ENCODE data around the gene CEP112. TPM values are rescaled to one million over a fixed set of nuclear protein-coding genes. Genes with fewer than 3 reads are reported as not detected.

CEP112 gene
- polyA plus RNA-seq, 1 donor (not counting 4 experiments of a cell fraction or from before 2014, with no cell fraction given): 2.6 TPM

DNA sequence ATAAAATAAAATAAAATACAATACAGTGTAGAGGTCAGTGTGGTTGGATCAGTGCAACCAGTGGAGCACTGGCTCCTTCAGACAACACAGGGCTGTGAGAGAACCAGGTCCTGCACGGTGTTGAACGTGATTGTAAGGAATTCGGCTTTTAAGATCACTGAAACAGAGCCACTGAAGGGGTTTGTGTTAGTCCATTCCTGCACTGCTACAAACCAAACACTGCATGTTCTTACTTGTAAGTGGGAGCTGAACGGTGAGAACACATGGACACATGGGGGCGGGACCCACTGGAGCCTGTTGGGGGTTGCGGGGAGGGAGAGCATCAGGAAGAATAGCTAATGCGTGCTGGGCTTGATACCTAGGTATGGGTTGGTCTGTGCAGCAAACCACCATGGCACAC, 437.3 kb downstream of the CEP112 start:
- dilution Hi-C loops (cut with MboI; ENCODE audit: extremely low pct_ligation_motif_present, low sequenced_read_pairs): no loop called here
- Histone ChIP-seq H3K79me2 (ENCODE audit: control insufficient read depth, insufficient read depth, low read length) (no peaks in the 10 kb centered on the region), H3K36me3 (ENCODE audit: control insufficient read depth in 2 of 2, extremely low read depth in 1 of 2, insufficient read depth in 2 of 2, low read length in 2 of 2) (no peaks in the 10 kb centered on the region), H3K9me1 (ENCODE audit: control insufficient read depth, extremely low read depth, insufficient read depth, low read length) (no peaks in the 10 kb centered on the region), H3K9ac (ENCODE audit: control insufficient read depth, extremely low read depth, insufficient read depth, low read length) (no peak overlapping the region), H3K27ac (ENCODE audit: control insufficient read depth, insufficient read depth, low read length) (no peak overlapping the region), H3K27me3 (ENCODE audit: control insufficient read depth, extremely low read depth, insufficient read depth, low read length) (no peaks in the 10 kb centered on the region), H3K9me3 (ENCODE audit: control insufficient read depth, low read depth, low read length) (no peaks in the 10 kb centered on the region), H3K4me1 (ENCODE audit: control insufficient read depth, extremely low read depth, insufficient read depth, low read length) (peaks cover 16% of the 10 kb centered on the region), H3K4me3 (ENCODE audit: control insufficient read depth in 2 of 3, extremely low read depth in 1 of 3, insufficient read depth in 2 of 3, low read depth in 1 of 3, low read length in 3 of 3) (no peak overlapping the region), H3K4me2 (ENCODE audit: control insufficient read depth, extremely low read depth, insufficient read depth, low read depth, low read length) (no peak overlapping the region), H2AFZ (ENCODE audit: control insufficient read depth, low read length) (no peak overlapping the region), H4K20me1 (ENCODE audit: control insufficient read depth, extremely low read depth, insufficient read depth, low read length) (no peaks in the 10 kb centered on the region)
- TF ChIP-seq CTCF (optimal IDR thresholded peaks at IDR 0.05 in 1 of 3, IDR thresholded peaks at IDR 0.05 in 1 of 3, conservative IDR thresholded peaks at IDR 0.05 in 1 of 3; ENCODE audit: extremely low read depth in 1 of 3, insufficient read depth in 2 of 3, low read length in 3 of 3) (no peak), EZH2 (IDR thresholded peaks at IDR 0.05; ENCODE audit: low read length) (no peak)
- FAIRE-seq (no peak), DNase-seq (ENCODE audit: low read depth, low spot score) (no peak)

GRCh38 chr17:65754081-65754480, 437.9 kb downstream of the CEP112 start:
- FAIRE-seq: no peak

More at GRCh38 chr17:65754081-65754480, 437.9 kb downstream of the CEP112 start:
- no peak for DNase-seq (ENCODE audit: low read depth, low spot score)
- Histone ChIP-seq H3K4me3 (ENCODE audit: control insufficient read depth in 2 of 3, extremely low read depth in 1 of 3, insufficient read depth in 2 of 3, low read depth in 1 of 3, low read length in 3 of 3) (no peak overlapping the region), H2AFZ (ENCODE audit: control insufficient read depth, low read length) (no peak overlapping the region), H4K20me1 (ENCODE audit: control insufficient read depth, extremely low read depth, insufficient read depth, low read length) (no peaks in the 10 kb centered on the region), H3K79me2 (ENCODE audit: control insufficient read depth, insufficient read depth, low read length) (no peaks in the 10 kb centered on the region), H3K27me3 (ENCODE audit: control insufficient read depth, extremely low read depth, insufficient read depth, low read length) (no peaks in the 10 kb centered on the region), H3K9ac (ENCODE audit: control insufficient read depth, extremely low read depth, insufficient read depth, low read length) (no peak overlapping the region), H3K9me3 (ENCODE audit: control insufficient read depth, low read depth, low read length) (no peaks in the 10 kb centered on the region), H3K4me1 (ENCODE audit: control insufficient read depth, extremely low read depth, insufficient read depth, low read length) (peaks cover 19% of the 10 kb centered on the region), H3K27ac (ENCODE audit: control insufficient read depth, insufficient read depth, low read length) (no peak overlapping the region), H3K9me1 (ENCODE audit: control insufficient read depth, extremely low read depth, insufficient read depth, low read length) (no peaks in the 10 kb centered on the region), H3K4me2 (ENCODE audit: control insufficient read depth, extremely low read depth, insufficient read depth, low read depth, low read length) (no peak overlapping the region), H3K36me3 (ENCODE audit: control insufficient read depth in 2 of 2, extremely low read depth in 1 of 2, insufficient read depth in 2 of 2, low read length in 2 of 2) (no peaks in the 10 kb centered on the region)
- dilution Hi-C loops (cut with MboI; ENCODE audit: extremely low pct_ligation_motif_present, low sequenced_read_pairs): no loop called here
- TF ChIP-seq EZH2 (IDR thresholded peaks at IDR 0.05; ENCODE audit: low read length) (no peak), CTCF (optimal IDR thresholded peaks at IDR 0.05 in 1 of 3, IDR thresholded peaks at IDR 0.05 in 1 of 3, conservative IDR thresholded peaks at IDR 0.05 in 1 of 3; ENCODE audit: extremely low read depth in 1 of 3, insufficient read depth in 2 of 3, low read length in 3 of 3) (no peak)

Measured in keratinocyte (primary cell).